K562 (cell line): ENCODE data around the gene GLRX.

Source experiments
- AFF1 ChIP-seq, 2 experiments: fragments of 450-650 bp; IDR thresholded peaks; 2 replicates each; pipeline ENCODE4 v1.6.1; 2018; ENCODE audit warnings: mild to moderate bottlenecking in 2 of 2, low read depth in 1 of 2; ENCODE audit not compliant: partially characterized antibody in 2 of 2
- CAMTA2 ChIP-seq: fragments of 250-450 bp; sonication (Bioruptor Pico); conservative IDR thresholded peaks from 2 replicates; pipeline ENCODE4 v1.5.1; 2022
- CHD2 ChIP-seq: IDR thresholded peaks from 2 replicates; pipeline ENCODE4 v1.6.1; 2011; ENCODE audit warnings: low read depth, low read length
- CTCF ChIP-seq, 3 experiments: IDR thresholded peaks in 2 of 3; conservative IDR thresholded peaks in 1 of 3; 2 replicates each; pipeline ENCODE4 v1.5.1; 2011 to 2012; ENCODE audit warnings: low read length in 3 of 3, mild to moderate bottlenecking in 3 of 3, control low read depth in 2 of 3, improper control_type of control experiment in 1 of 3, inconsistent platforms in 1 of 3, low read depth in 1 of 3, mixed read lengths in 1 of 3, moderate library complexity in 1 of 3; ENCODE audit not compliant: insufficient read depth in 2 of 3
- EP300 ChIP-seq: IDR thresholded peaks from 2 replicates; pipeline ENCODE4 v1.6.1; 2012; ENCODE audit warnings: low read length, improper control_type of control experiment
- FOXK2 ChIP-seq, 2 experiments: fragments of 450-650 bp; IDR thresholded peaks in 1 of 2; conservative IDR thresholded peaks in 1 of 2; 2 replicates each; pipeline ENCODE4 v1.6.1; 2016; ENCODE audit warnings: low read depth in 2 of 2, mild to moderate bottlenecking in 1 of 2
- GABPA ChIP-seq: fragments of 200-800 bp; sonication (Bioruptor generic); conservative IDR thresholded peaks from 2 replicates; pipeline ENCODE4 v1.6.1; 2016; ENCODE audit warnings: low read depth, missing genetic modification characterization, missing compliant biosample characterization
- RFX7 ChIP-seq: fragments of 250-450 bp; sonication (Bioruptor Pico); IDR thresholded peaks from 2 replicates; pipeline ENCODE4 v1.5.1; 2021; ENCODE audit warnings: mild to moderate bottlenecking
- ZBTB7A ChIP-seq: IDR thresholded peaks from 2 replicates; pipeline ENCODE4 v1.6.1; 2011; ENCODE audit warnings: low read depth, mild to moderate bottlenecking, low read length, moderate library complexity, borderline replicate concordance; ENCODE audit not compliant: control insufficient read depth
- ZFX ChIP-seq: sonication (generic); formaldehyde crosslinking; IDR thresholded peaks from 2 replicates; pipeline ENCODE4 v1.8.0; 2022; ENCODE audit warnings: mild to moderate bottlenecking, missing genetic modification reagents, moderate library complexity
- TF ChIP-seq, protein P1 (sequence below), 2 experiments: fragments of 450-650 bp; formaldehyde crosslinking in 1 of 2; IDR thresholded peaks; 2 replicates each; pipeline versions ENCODE4 v1.4.0 to v1.6.1; 2014 to 2020; ENCODE audit warnings: mild to moderate bottlenecking in 2 of 2, borderline replicate concordance in 1 of 2, low read depth in 1 of 2
- TF ChIP-seq, protein P2 (sequence below): sonication (generic); formaldehyde crosslinking; IDR thresholded peaks from 2 replicates; pipeline ENCODE4 v1.9.0; 2022; ENCODE audit warnings: mild to moderate bottlenecking, missing genetic modification reagents
- TF ChIP-seq, protein P3 (sequence below): conservative IDR thresholded peaks from 2 replicates; pipeline ENCODE4 v1.6.1; 2011; ENCODE audit warnings: low read depth, mild to moderate bottlenecking, low read length; ENCODE audit not compliant: control insufficient read depth

DNA sequence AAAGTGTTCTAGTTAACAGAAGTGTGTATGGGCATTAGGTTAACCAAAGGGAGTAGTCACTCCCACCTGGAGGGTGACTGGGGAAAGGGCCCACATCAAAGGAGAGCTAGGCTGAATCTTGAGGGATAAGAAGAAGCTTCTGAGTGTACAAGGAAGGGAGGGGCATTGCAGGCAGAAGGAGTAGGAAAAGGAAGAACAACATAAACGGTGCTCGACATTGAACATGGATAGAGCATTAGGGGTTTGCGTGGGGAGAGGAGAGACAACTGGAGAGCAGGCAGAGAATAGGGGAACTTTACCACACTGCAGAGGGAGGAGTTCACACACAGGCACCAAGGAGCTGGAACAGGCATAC lies 5.3 kb upstream of the GLRX start:
- TF ChIP-seq, protein P1, sequence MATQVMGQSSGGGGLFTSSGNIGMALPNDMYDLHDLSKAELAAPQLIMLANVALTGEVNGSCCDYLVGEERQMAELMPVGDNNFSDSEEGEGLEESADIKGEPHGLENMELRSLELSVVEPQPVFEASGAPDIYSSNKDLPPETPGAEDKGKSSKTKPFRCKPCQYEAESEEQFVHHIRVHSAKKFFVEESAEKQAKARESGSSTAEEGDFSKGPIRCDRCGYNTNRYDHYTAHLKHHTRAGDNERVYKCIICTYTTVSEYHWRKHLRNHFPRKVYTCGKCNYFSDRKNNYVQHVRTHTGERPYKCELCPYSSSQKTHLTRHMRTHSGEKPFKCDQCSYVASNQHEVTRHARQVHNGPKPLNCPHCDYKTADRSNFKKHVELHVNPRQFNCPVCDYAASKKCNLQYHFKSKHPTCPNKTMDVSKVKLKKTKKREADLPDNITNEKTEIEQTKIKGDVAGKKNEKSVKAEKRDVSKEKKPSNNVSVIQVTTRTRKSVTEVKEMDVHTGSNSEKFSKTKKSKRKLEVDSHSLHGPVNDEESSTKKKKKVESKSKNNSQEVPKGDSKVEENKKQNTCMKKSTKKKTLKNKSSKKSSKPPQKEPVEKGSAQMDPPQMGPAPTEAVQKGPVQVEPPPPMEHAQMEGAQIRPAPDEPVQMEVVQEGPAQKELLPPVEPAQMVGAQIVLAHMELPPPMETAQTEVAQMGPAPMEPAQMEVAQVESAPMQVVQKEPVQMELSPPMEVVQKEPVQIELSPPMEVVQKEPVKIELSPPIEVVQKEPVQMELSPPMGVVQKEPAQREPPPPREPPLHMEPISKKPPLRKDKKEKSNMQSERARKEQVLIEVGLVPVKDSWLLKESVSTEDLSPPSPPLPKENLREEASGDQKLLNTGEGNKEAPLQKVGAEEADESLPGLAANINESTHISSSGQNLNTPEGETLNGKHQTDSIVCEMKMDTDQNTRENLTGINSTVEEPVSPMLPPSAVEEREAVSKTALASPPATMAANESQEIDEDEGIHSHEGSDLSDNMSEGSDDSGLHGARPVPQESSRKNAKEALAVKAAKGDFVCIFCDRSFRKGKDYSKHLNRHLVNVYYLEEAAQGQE (IDR thresholded peaks at IDR 0.05; ENCODE audit: borderline replicate concordance): no peak
- TF ChIP-seq, protein P1 (CRISPR knock-in tag; IDR thresholded peaks at IDR 0.05; ENCODE audit: low read depth): no peak
- TF ChIP-seq EP300 (no peak), CHD2 (no peak), CTCF (IDR thresholded peaks at IDR 0.05 in 2 of 3, conservative IDR thresholded peaks at IDR 0.05 in 1 of 3; ENCODE audit: insufficient read depth in 2 of 3, low read depth in 1 of 3, low read length in 3 of 3) (no peak), FOXK2 (conservative IDR thresholded peaks at IDR 0.05 in 1 of 2, IDR thresholded peaks at IDR 0.05 in 1 of 2; ENCODE audit: low read depth in 2 of 2) (no peak), CAMTA2 (CRISPR knock-in tag) (no peak), ZFX (CRISPR knock-in tag) (no peak), ZBTB7A (no peak), AFF1 (IDR thresholded peaks at IDR 0.05; ENCODE audit: low read depth in 1 of 2, partially characterized antibody in 2 of 2) (no peak), GABPA (tag) (no peak), RFX7 (CRISPR knock-in tag) (no peak)
- TF ChIP-seq, protein P2, sequence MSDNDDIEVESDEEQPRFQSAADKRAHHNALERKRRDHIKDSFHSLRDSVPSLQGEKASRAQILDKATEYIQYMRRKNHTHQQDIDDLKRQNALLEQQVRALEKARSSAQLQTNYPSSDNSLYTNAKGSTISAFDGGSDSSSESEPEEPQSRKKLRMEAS (CRISPR knock-in tag): no peak
- TF ChIP-seq, protein P3, sequence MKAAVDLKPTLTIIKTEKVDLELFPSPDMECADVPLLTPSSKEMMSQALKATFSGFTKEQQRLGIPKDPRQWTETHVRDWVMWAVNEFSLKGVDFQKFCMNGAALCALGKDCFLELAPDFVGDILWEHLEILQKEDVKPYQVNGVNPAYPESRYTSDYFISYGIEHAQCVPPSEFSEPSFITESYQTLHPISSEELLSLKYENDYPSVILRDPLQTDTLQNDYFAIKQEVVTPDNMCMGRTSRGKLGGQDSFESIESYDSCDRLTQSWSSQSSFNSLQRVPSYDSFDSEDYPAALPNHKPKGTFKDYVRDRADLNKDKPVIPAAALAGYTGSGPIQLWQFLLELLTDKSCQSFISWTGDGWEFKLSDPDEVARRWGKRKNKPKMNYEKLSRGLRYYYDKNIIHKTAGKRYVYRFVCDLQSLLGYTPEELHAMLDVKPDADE: no peak
